Stomach (tissue), 9 donors: ENCODE measurements around the gene ISL1. TPM values are rescaled to one million over a fixed set of nuclear protein-coding genes. Genes with fewer than 3 reads are reported as not detected.

ENCODE experiments used
- DNase-seq, 2 donors: peaks; one replicate each; pipeline versions ENCODE4 v3.0.0 to v3.0.0-alpha.2; 2013 to 2019
- H3K27ac ChIP-seq, 5 donors: fragments of 200-600 bp in 4 of 5; sonication (generic) in 4 of 5; one replicate each; pipeline ENCODE4 v1.5.1; 2013 to 2019; ENCODE audit warnings: mild to moderate bottlenecking in 1 of 5, moderate library complexity in 1 of 5
- H3K27me3 ChIP-seq, 3 donors: fragments of 200-600 bp; sonication (generic); one replicate each; pipeline ENCODE4 v1.5.1; 2017 to 2019; ENCODE audit warnings: mixed run types in 1 of 3
- H3K36me3 ChIP-seq, 4 donors: fragments of 200-600 bp; sonication (generic); 1 replicate in 3 of 4; 2 replicates in 1 of 4; pipeline ENCODE4 v1.5.1; 2016 to 2019
- H3K4me1 ChIP-seq, 4 donors: fragments of 200-600 bp; sonication (generic); one replicate each; pipeline ENCODE4 v1.5.1; 2016 to 2019
- H3K4me3 ChIP-seq, 4 donors: fragments of 200-600 bp; sonication (generic) in 3 of 4; one replicate each; pipeline ENCODE4 v1.5.1; 2016 to 2019; ENCODE audit warnings: mild to moderate bottlenecking in 1 of 4
- H3K9me3 ChIP-seq, 4 donors: fragments of 200-600 bp; sonication (generic); one replicate each; pipeline ENCODE4 v1.5.1; 2016 to 2019
- CTCF ChIP-seq, 7 experiments: fragments of 450-650 bp in 4 of 7; fragments of 200-600 bp in 3 of 7; sonication (generic) in 3 of 7; IDR thresholded peaks; one replicate each; pipeline ENCODE4 v1.5.1; 2016 to 2019; ENCODE audit warnings: antibody characterized with exemption in 7 of 7, control low read depth in 2 of 7, mild to moderate bottlenecking in 1 of 7
- EP300 ChIP-seq: sonication (generic); formaldehyde crosslinking; IDR thresholded peaks from one replicate; pipeline ENCODE4 v1.6.1; 2017; ENCODE audit warnings: antibody characterized with exemption
- POLR2A ChIP-seq, 4 donors: fragments of 450-650 bp; IDR thresholded peaks; one replicate each; pipeline ENCODE4 v1.6.1; 2016; ENCODE audit warnings: antibody characterized with exemption in 4 of 4, control low read depth in 2 of 4, mild to moderate bottlenecking in 1 of 4, moderate library complexity in 1 of 4
- POLR2AphosphoS5 ChIP-seq, 3 donors: sonication (generic); formaldehyde crosslinking; IDR thresholded peaks; one replicate each; pipeline ENCODE4 v1.6.1; 2016; ENCODE audit warnings: antibody characterized with exemption in 3 of 3
- WGBS, 5 donors: extraction: QIAGEN DNeasy Blood & Tissue Kit in 3 of 5; methylation state at CpG; one replicate each; pipeline versions ENCODE4 v1.1.5 to v1.1.7; 2013 to 2018; 5-methylcytosine and 5-hydroxymethylcytosine counted together
- intact Hi-C: fragments of 100-400 bp; cut with DNase I; formaldehyde crosslinking; loops from one replicate; pipeline ENCODE4 v1.15.1; 2023; ENCODE audit warnings: low total_unique reads
- polyA plus RNA-seq, 3 donors: library from polyadenylated mRNA; stranded (reverse); fragments of 200-250 nt; gene quantifications; one replicate each; pipeline ENCODE4 v1.2.3, GENCODE V29; 2013
- total RNA-seq, 5 donors: library from RNA; depleted of rRNA; stranded (reverse); fragments of >200 nt; gene quantifications; one replicate each; pipeline versions ENCODE4 v1.1.0 to v1.2.3, GENCODE V29; 2014 to 2016
- donor health status: healthy with polysubstance abuse.
- donor health status: Bipolar disorder and iron deficiency.
- donor health status: healthy.

The ISL1 gene
- total and polyA plus RNA-seq, 8 donors: 1.8 to 20.7 (median 7.9) TPM; not detected in 1

- Histone ChIP-seq H3K9me3 (no peaks in the 10 kb centered on the region), H3K4me3 (peak overlapping the region; percentile 29 to 81 (median 44)), H3K27me3 (peaks cover 0 to 53% (median 12%) of the 10 kb centered on the region in 3 donors), H3K27ac (peak overlapping the region; percentile 55 to 97 (median 91)), H3K4me1 (peaks cover 4 to 39% (median 26%) of the 10 kb centered on the region in 4 donors), H3K36me3 (no peaks in the 10 kb centered on the region)
- no peak for DNase-seq
- WGBS, 5 donors: 5 to 24% (median 8%) methylated on average over 4 of the region's 4 CpGs
- TF ChIP-seq EP300: no peak
- no peak for TF ChIP-seq CTCF (IDR thresholded peaks at IDR 0.05)
- no peak for TF ChIP-seq POLR2A (IDR thresholded peaks at IDR 0.05)
- TF ChIP-seq POLR2AphosphoS5 (IDR thresholded peaks at IDR 0.05): no peak
- intact Hi-C loops: no loop called here
Observed at GRCh38 chr5:51379331-51379700, 3.9 kb upstream of the ISL1 start.

GRCh38 chr5:51380603-51381207 lies 2.5 kb upstream of the ISL1 start:
- Histone ChIP-seq H3K36me3 (no peaks in the 10 kb centered on the region), H3K27me3 (peaks cover 0 to 53% (median 12%) of the 10 kb centered on the region in 3 donors), H3K4me1 (peaks cover 4 to 31% (median 22%) of the 10 kb centered on the region in 4 donors), H3K27ac (peak overlapping the region in 4 of 5 donors; percentile 90 to 97 (median 93)), H3K4me3 (peak overlapping the region; percentile 68 to 81 (median 74)), H3K9me3 (no peaks in the 10 kb centered on the region)
- peak; percentile 41 to 80 for DNase-seq
- intact Hi-C loops: no loop called here
- WGBS, 5 donors: 3 to 4% (median 3%) methylated on average over 7 of the region's 7 CpGs
- TF ChIP-seq CTCF (IDR thresholded peaks at IDR 0.05): peak in 4 of 7 experiments; percentile 49 to 67 (median 60)
- TF ChIP-seq POLR2AphosphoS5 (IDR thresholded peaks at IDR 0.05): no peak

- Histone ChIP-seq H3K36me3 (no peaks in the 10 kb centered on the region), H3K4me1 (peaks cover 4 to 35% (median 22%) of the 10 kb centered on the region in 4 donors), H3K4me3 (peak overlapping the region; percentile 68 to 81 (median 74)), H3K9me3 (no peaks in the 10 kb centered on the region), H3K27ac (peak overlapping the region; percentile 37 to 97 (median 91)), H3K27me3 (peaks cover 0 to 54% (median 12%) of the 10 kb centered on the region in 3 donors)
- TF ChIP-seq CTCF (IDR thresholded peaks at IDR 0.05) (no peak), POLR2A (IDR thresholded peaks at IDR 0.05) (no peak), EP300 (no peak), POLR2AphosphoS5 (IDR thresholded peaks at IDR 0.05) (no peak)
- DNase-seq: peak in 1 of 2 donors; percentile 51
- intact Hi-C loops: no loop called here
- WGBS, 5 donors: 2 to 5% (median 3%) methylated on average over 19 of the region's 19 CpGs
Observed at GRCh38 chr5:51381761-51382474, 1.3 kb upstream of the ISL1 start.

- peak overlapping the region; percentile 90 to 97 (median 91) for H3K27ac ChIP-seq
- H3K4me1 ChIP-seq: peaks cover 4 to 37% (median 29%) of the 10 kb centered on the region in 4 donors
- peaks cover 0 to 54% (median 7%) of the 10 kb centered on the region in 3 donors for H3K27me3 ChIP-seq
- no peak for DNase-seq
- H3K9me3 ChIP-seq: no peaks in the 10 kb centered on the region
- 1 to 22% (median 1%) methylated on average over 33 to 45 of the region's 45 CpGs for WGBS, 5 donors
- intact Hi-C loops: no loop called here
- H3K4me3 ChIP-seq: peak overlapping the region; percentile 68 to 81 (median 74)
- no peaks in the 10 kb centered on the region for H3K36me3 ChIP-seq
- TF ChIP-seq CTCF (IDR thresholded peaks at IDR 0.05) (no peak), EP300 (no peak), POLR2AphosphoS5 (IDR thresholded peaks at IDR 0.05) (no peak), POLR2A (IDR thresholded peaks at IDR 0.05) (no peak)
Observed at GRCh38 chr5:51382521-51383130, 622 bp upstream of the ISL1 start.
